ENCODE data around the gene ADAM12. TPM values are rescaled to one million over a fixed set of nuclear protein-coding genes. Genes with fewer than 3 reads are reported as not detected.

The ADAM12 gene
- total and polyA plus RNA-seq, 2 donors (not counting 1 experiment from before 2014, with no cell fraction given): 21.0 to 56.9 TPM

DNA sequence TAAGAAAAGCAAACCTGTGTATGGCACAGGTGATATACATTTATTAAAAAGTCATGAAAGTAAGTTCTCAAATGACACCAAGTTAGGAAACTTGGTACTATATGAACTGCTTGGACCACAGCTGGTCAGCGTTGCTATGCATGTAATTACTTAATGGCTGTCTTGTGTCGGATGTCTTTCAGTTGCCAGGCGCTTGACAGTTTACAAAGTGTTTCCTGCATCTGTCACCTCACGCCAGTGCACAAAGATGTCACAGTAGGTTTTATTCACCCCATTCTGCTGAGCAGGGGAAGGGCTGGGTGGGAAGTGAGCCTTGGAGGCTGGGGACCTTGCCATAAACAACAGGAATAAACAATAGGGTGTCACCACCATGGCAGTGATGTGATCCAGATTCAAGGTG, 35.8 kb downstream of the ADAM12 start:
- Histone ChIP-seq H3K4me1 (ENCODE audit: control insufficient read depth, extremely low read depth, insufficient read depth, low read length) (peaks cover 7% of the 10 kb centered on the region), H2AFZ (ENCODE audit: low read length) (no peak overlapping the region), H3K27ac (ENCODE audit: insufficient read depth, low read length) (no peak overlapping the region), H3K27me3 (ENCODE audit: control insufficient read depth, insufficient read depth, low read length) (no peaks in the 10 kb centered on the region), H3K4me2 (ENCODE audit: extremely low read depth, insufficient read depth, low read length) (no peak overlapping the region), H3K4me3 (replicated peaks in 1 of 4; ENCODE audit: control extremely low read depth in 1 of 4, insufficient read depth in 1 of 4, low read depth in 3 of 4, low read length in 4 of 4) (no peak overlapping the region), H3K36me3 (ENCODE audit: control insufficient read depth, insufficient read depth, low read length) (no peaks in the 10 kb centered on the region), H3K79me2 (ENCODE audit: control insufficient read depth, insufficient read depth, low read length) (no peaks in the 10 kb centered on the region), H3K9me3 (ENCODE audit: control insufficient read depth, insufficient read depth, low read depth, low read length) (no peaks in the 10 kb centered on the region), H3K9ac (ENCODE audit: insufficient read depth, low read length) (no peak overlapping the region), H4K20me1 (ENCODE audit: control insufficient read depth, extremely low read depth, insufficient read depth, low read length) (no peaks in the 10 kb centered on the region)
- TF ChIP-seq, protein P1, sequence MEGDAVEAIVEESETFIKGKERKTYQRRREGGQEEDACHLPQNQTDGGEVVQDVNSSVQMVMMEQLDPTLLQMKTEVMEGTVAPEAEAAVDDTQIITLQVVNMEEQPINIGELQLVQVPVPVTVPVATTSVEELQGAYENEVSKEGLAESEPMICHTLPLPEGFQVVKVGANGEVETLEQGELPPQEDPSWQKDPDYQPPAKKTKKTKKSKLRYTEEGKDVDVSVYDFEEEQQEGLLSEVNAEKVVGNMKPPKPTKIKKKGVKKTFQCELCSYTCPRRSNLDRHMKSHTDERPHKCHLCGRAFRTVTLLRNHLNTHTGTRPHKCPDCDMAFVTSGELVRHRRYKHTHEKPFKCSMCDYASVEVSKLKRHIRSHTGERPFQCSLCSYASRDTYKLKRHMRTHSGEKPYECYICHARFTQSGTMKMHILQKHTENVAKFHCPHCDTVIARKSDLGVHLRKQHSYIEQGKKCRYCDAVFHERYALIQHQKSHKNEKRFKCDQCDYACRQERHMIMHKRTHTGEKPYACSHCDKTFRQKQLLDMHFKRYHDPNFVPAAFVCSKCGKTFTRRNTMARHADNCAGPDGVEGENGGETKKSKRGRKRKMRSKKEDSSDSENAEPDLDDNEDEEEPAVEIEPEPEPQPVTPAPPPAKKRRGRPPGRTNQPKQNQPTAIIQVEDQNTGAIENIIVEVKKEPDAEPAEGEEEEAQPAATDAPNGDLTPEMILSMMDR (conservative IDR thresholded peaks at IDR 0.05 in 1 of 2, IDR thresholded peaks at IDR 0.05 in 1 of 2; ENCODE audit: low read depth in 1 of 2, low read length in 2 of 2): no peak
- TF ChIP-seq EZH2 (IDR thresholded peaks at IDR 0.05; ENCODE audit: low read length, missing control alignments): no peak
- DNase-seq (ENCODE audit: low read depth in 2 of 2): no peak

DNA sequence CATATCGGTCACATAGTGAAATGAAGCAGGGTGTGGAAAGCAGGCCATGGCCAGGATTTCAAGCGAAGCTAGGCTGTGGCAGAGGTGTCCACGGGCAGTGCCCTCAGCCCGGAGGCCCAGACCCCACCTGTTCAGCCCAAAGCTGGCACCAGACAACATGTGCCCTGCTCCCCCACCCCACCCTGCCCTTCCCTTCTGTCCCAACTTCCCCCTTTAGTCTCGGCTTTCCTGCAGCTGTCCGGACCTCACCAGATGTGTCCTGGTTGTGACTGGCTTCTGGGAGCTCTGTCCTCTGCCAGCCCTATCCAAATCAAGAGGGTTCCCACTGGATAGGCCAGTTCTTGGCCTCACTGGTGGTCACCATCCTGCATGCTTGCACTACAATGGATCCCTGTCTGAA, 37.3 kb downstream of the ADAM12 start:
- TF ChIP-seq, protein P1 (conservative IDR thresholded peaks at IDR 0.05 in 1 of 2, IDR thresholded peaks at IDR 0.05 in 1 of 2; ENCODE audit: low read depth in 1 of 2, low read length in 2 of 2): no peak
- TF ChIP-seq EZH2 (IDR thresholded peaks at IDR 0.05; ENCODE audit: low read length, missing control alignments): no peak
- no peak overlapping the region for H2AFZ ChIP-seq (ENCODE audit: low read length)
- no peak overlapping the region for H3K4me2 ChIP-seq (ENCODE audit: extremely low read depth, insufficient read depth, low read length)
- H4K20me1 ChIP-seq (ENCODE audit: control insufficient read depth, extremely low read depth, insufficient read depth, low read length): no peaks in the 10 kb centered on the region
- no peaks in the 10 kb centered on the region for H3K36me3 ChIP-seq (ENCODE audit: control insufficient read depth, insufficient read depth, low read length)
- H3K9ac ChIP-seq (ENCODE audit: insufficient read depth, low read length): no peak overlapping the region
- no peaks in the 10 kb centered on the region for H3K79me2 ChIP-seq (ENCODE audit: control insufficient read depth, insufficient read depth, low read length)
- H3K27me3 ChIP-seq (ENCODE audit: control insufficient read depth, insufficient read depth, low read length): no peaks in the 10 kb centered on the region
- no peak for DNase-seq (ENCODE audit: low read depth in 2 of 2)
- H3K9me3 ChIP-seq (ENCODE audit: control insufficient read depth, insufficient read depth, low read depth, low read length): no peaks in the 10 kb centered on the region
- no peak overlapping the region for H3K27ac ChIP-seq (ENCODE audit: insufficient read depth, low read length)
- peaks cover 7% of the 10 kb centered on the region for H3K4me1 ChIP-seq (ENCODE audit: control insufficient read depth, extremely low read depth, insufficient read depth, low read length)
- H3K4me3 ChIP-seq (replicated peaks in 1 of 4; ENCODE audit: control extremely low read depth in 1 of 4, insufficient read depth in 1 of 4, low read depth in 3 of 4, low read length in 4 of 4): no peak overlapping the region

DNA sequence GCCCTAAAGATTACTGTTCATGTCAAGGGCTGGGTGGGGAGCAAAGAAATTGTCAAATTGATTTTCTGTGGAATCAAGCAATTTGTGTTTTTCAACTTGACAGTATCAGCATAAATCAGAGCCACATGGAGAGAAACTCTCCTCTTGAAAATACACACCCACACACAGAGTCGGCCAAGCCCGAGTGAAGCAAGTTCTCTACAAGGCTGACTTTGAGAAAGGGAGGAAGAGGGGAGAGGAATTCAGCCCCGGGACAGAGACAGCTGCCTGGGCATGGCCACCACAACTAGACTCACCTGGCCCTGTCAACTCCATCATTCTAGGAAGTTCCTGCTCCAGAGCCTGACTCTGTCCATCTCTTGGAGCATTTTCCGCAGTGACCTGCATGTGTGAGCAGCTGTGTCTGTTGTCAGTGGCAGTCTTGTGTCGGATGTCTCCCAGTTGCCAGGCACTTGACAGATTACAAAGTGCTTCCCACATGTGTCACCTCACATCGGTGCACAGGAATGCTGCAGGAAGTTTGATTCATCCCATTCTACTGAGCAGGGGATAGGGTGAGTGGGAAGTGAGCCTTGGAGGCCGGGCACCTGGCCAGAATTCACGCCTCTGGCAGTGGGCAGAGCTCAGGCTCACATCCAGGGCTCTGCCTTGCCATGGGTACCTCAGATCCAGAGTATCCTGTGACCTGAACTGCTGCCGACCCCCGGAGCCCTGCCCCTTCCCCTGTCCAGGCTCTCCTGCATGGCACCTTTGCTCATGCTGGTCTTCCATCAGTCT, 37.9 kb downstream of the ADAM12 start:
- no peak overlapping the region for H2AFZ ChIP-seq (ENCODE audit: low read length)
- H3K79me2 ChIP-seq (ENCODE audit: control insufficient read depth, insufficient read depth, low read length): no peaks in the 10 kb centered on the region
- no peaks in the 10 kb centered on the region for H3K9me3 ChIP-seq (ENCODE audit: control insufficient read depth, insufficient read depth, low read depth, low read length)

More for the DNA sequence above, 37.9 kb downstream of the ADAM12 start:
- no peaks in the 10 kb centered on the region for H3K36me3 ChIP-seq (ENCODE audit: control insufficient read depth, insufficient read depth, low read length)
- H4K20me1 ChIP-seq (ENCODE audit: control insufficient read depth, extremely low read depth, insufficient read depth, low read length): no peaks in the 10 kb centered on the region
- no peak for TF ChIP-seq EZH2 (IDR thresholded peaks at IDR 0.05; ENCODE audit: low read length, missing control alignments)
- TF ChIP-seq, protein P1 (conservative IDR thresholded peaks at IDR 0.05 in 1 of 2, IDR thresholded peaks at IDR 0.05 in 1 of 2; ENCODE audit: low read depth in 1 of 2, low read length in 2 of 2): no peak
- peaks cover 7% of the 10 kb centered on the region for H3K4me1 ChIP-seq (ENCODE audit: control insufficient read depth, extremely low read depth, insufficient read depth, low read length)
- DNase-seq (ENCODE audit: low read depth in 2 of 2): peak; percentile 47 to 99
- no peak overlapping the region for H3K27ac ChIP-seq (ENCODE audit: insufficient read depth, low read length)
- H3K27me3 ChIP-seq (ENCODE audit: control insufficient read depth, insufficient read depth, low read length): no peaks in the 10 kb centered on the region
- H3K9ac ChIP-seq (ENCODE audit: insufficient read depth, low read length): no peak overlapping the region
- no peak overlapping the region for H3K4me3 ChIP-seq (replicated peaks in 1 of 4; ENCODE audit: control extremely low read depth in 1 of 4, insufficient read depth in 1 of 4, low read depth in 3 of 4, low read length in 4 of 4)
- no peak overlapping the region for H3K4me2 ChIP-seq (ENCODE audit: extremely low read depth, insufficient read depth, low read length)

Measured in fibroblast of lung (primary cell).